Epithelial cell of proximal tubule (primary cell): Measurements from ENCODE around the gene CASP10. TPM values are rescaled to one million over a fixed set of nuclear protein-coding genes. Genes with fewer than 3 reads are reported as not detected.

Experiments used
- DNase-seq: peaks from one replicate; pipeline ENCODE4 v3.0.0-alpha.2; 2011; ENCODE audit warnings: low read depth
- H3K4me3 ChIP-seq: 2 replicates; pipeline ENCODE4 v1.5.1; 2011; ENCODE audit warnings: low read depth, mild to moderate bottlenecking, low read length
- total RNA-seq: library from RNA; depleted of rRNA; stranded (reverse); fragments of >200 nt; gene quantifications from 2 replicates; pipeline ENCODE4 v1.2.3, GENCODE V29; 2015
- TF ChIP-seq, protein P1 (sequence below): conservative IDR thresholded peaks from 2 replicates; pipeline ENCODE4 v1.5.1; 2012; ENCODE audit warnings: low read depth, mild to moderate bottlenecking, low read length

CASP10 gene
- total RNA-seq, 1 donor from 2014 or later, result 3.8 TPM

DNA sequence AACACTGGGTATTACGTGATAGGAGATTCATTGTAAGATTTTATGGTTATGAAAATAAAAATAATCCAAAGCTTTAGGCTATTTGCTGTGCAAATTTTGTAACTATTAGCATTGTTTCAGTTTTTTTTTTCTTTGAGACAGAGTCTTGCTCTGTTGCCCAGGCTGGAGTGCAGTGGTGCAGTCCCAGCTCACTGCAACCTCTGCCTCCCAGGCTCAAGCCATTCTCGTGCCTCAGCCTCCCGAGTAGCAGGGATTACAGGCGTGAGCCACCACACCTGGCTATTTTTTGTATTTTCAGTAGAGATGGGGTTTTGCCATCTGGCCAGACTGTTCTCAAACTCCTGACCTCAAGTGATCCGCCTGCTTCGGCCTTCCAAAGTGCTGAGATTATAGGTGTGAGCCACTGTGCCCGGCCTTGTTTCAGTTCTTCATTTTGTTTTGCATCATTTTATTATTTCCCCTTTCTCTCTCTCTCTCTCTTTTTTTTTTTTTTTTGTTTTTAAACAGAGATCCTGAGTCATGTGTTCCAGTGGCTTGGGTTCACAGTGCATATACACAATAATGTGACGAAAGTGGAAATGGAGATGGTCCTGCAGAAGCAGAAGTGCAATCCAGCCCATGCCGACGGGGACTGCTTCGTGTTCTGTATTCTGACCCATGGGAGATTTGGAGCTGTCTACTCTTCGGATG, 25.8 kb downstream of the CASP10 start:
- H3K4me3 ChIP-seq, result no peak overlapping the region
- TF ChIP-seq, protein P1, sequence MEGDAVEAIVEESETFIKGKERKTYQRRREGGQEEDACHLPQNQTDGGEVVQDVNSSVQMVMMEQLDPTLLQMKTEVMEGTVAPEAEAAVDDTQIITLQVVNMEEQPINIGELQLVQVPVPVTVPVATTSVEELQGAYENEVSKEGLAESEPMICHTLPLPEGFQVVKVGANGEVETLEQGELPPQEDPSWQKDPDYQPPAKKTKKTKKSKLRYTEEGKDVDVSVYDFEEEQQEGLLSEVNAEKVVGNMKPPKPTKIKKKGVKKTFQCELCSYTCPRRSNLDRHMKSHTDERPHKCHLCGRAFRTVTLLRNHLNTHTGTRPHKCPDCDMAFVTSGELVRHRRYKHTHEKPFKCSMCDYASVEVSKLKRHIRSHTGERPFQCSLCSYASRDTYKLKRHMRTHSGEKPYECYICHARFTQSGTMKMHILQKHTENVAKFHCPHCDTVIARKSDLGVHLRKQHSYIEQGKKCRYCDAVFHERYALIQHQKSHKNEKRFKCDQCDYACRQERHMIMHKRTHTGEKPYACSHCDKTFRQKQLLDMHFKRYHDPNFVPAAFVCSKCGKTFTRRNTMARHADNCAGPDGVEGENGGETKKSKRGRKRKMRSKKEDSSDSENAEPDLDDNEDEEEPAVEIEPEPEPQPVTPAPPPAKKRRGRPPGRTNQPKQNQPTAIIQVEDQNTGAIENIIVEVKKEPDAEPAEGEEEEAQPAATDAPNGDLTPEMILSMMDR, result no peak
- DNase-seq, result no peak

DNA sequence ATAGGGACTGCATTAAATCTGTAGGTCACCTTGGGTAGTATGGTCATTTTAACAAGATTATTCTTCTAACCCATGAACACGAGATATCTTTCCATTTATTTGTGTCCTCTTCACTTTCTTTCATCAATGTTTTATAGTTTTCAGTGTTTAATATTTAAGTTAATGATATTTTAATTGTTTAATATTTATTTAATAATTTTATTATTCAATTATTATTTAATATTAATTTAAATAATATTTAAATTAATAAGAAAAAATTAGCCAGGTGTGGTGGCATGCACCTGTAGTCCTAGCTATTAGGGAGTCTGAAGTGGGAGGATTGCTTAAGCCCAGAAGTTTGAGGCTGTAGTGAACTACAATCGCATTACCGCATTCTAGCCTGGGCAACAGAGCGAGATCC, 33.0 kb downstream of the CASP10 start:
- TF ChIP-seq, protein P1, result no peak

DNA sequence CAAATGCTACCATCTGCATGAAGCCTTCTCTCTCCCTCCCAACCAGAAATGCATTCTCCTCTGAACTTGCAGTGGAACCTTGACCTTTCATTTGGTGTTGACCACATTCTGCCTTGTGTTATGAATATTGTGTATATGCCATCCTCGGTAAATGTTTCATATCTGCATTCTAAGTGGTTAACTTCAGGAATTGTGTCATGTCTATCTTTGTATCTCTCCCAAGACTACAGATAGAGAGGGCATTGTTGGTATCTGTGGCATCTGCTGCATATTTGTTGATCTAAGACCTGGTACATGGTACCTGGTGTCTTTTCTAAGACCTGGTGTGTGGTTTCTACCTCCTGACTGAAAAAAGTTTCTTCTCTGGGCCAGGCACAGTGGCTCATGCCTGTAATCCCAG, 34.0 kb downstream of the CASP10 start:
- no peak for DNase-seq
- TF ChIP-seq, protein P1, result no peak
- no peak overlapping the region for H3K4me3 ChIP-seq

More for the DNA sequence above, 33.0 kb downstream of the CASP10 start:
- DNase-seq, result no peak
- no peak overlapping the region for H3K4me3 ChIP-seq

DNA sequence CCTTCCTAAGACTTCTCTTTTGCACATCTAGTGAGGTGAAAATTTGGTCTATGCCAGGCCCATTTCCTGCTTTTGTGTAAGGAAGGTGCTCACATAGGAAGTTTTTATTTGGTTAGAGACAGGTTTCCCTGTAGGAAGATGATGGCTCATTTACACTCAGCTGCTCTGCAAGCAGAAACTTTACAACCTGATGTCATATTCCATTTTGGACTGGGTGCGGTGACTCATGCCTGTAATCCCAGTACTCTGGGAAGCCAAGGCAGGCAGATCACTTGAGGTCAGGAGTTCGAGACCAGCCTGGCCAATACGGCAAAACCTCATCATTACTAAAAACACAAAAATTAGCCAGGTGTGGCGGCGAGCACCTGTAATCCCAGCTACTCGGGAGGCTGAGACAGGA, 35.8 kb downstream of the CASP10 start:
- DNase-seq, result no peak
- TF ChIP-seq, protein P1, result no peak
- no peak overlapping the region for H3K4me3 ChIP-seq

DNA sequence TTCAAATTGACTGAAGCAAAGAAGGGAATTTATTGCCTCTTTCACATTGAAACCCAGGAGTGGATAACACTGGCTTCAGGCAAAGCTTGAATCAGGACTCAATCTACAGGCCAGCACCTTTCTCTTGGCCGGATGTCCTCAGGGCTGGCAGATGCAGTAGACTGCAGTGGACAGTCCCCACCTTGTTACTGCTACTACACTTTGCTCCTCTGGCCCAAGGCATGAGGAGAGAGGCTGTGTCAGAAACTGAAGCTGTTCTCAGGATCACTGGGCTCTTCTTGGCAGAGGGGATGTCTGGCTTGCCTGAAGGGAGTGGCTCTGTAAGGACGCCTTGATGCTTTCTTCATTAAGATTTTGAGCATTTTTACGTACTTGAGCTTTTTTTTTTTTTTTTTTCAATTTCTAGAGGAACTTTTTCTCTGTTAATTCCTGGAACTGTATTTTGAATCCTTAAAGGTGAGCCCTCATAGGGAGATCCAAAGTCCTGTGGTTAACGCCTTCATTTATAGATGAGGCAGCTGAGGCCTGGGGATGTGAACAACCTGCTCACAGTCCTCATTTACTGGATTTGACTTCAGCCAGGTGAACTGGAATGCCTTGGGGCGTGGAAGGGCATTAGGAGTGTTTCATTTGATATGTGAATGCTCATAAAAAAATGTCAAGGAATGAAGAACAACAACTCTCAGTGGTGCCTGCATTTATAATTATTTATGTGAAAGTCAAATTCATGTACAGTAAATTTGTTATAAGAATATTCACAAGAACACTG, 36.6 kb downstream of the CASP10 start:
- TF ChIP-seq, protein P1, result no peak
- no peak overlapping the region for H3K4me3 ChIP-seq
- DNase-seq, result no peak

DNA sequence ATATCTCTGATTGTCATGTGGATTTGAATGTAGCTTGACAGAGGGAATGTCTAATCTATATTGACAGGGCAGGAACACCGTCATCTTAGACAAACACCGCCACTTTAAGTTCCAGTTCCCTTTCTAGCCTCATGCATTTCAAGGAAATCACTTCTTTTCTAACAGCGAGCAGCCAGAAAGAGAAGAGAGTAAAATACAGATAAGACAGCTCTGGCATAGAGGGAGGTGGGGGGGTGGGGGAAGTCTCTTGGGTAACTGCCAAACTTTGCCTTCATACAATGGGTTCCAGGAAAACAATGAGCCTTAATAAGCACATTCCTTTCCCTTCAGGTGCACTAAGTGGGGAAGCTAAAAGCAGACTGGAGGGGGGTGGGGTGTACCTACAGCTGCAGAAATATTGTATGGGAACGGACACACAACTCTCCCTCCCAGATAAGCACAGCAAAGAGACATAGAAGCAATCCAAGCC, 37.2 kb downstream of the CASP10 start:
- DNase-seq, result no peak
- TF ChIP-seq, protein P1, result no peak
- no peak overlapping the region for H3K4me3 ChIP-seq
